HG03064 (cell line): Measurements from ENCODE around the gene GRID2.
"Not testable (repeated sequence)": the region's sequence is repeated elsewhere in the genome, so short reads cannot be mapped to it uniquely, and the experiment has no call there.

Source experiments
- ATAC-seq: cut with Tn5 transposase; IDR thresholded peaks from one replicate; pipeline ENCODE4 v1.9.1; 2021; ENCODE audit warnings: low read depth; ENCODE audit not compliant: unreplicated experiment

GRID2 gene

GRCh38 chr4:93366169-93366755 lies 1062.5 kb downstream of the GRID2 start:
- ATAC-seq, result not testable (repeated sequence)

GRCh38 chr4:93368968-93369367 lies 1065.2 kb downstream of the GRID2 start:
- ATAC-seq, result no peak

DNA sequence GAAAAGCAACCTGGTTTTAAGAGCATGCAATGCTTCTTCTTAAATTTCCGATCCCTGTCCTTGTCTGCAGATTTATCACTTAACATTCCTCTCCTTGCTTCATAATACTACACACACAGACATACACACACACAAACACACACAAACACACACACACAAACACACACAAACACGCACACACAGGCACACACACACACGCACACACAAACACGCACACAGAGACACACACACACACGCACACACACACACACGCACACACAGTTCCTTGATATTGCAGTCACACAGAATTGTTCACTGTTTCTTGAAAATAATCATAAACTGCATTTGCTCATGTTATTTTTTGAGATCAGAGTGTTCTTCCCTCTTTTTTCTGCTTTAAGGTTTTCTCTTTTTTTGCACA lies 1066.5 kb downstream of the GRID2 start:
- ATAC-seq, result no peak

DNA sequence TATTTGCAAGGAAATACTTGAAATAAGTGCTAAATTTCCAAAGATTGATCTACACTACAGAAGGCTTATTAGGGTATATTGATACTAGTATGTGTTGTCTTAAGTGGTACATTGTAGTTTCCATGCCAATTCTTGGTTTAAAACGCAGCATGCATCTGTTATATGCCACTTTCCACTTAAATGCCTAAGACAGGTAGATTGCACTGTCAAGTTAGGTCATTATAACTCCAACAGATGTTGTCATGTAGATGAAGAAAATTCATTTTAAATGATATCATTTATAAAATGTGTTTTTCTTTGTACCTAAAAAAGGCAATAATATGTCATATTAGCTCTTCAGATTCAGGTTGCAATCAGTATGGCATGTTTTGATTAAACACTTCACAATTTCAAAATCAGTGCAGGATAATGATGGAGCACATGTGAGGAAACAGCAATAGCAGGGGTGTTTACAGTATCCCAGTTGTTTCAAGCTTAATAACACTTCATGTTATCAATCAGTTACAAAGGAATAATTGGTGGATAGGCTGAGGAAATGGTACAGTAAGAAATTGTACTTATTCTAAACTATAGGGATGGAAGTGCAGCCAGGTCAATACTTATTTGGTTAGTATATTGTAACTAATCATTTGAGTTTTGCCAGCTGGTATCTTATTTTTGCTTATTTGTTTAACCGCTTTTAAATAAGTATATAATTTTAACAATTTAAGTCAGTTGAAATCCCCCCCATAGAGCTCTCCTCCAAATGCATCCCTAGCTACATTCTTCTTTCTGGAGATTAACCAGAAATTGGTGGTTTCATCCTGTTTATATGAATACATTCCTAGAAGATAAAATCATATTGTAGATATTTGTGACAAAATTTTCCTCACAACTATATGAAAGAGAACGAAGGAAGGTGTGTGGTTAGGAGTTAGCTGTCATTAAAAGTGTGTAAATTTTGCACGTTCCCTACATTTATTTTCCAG lies 1070.4 kb downstream of the GRID2 start:
- ATAC-seq, result no peak

GRCh38 chr4:93384241-93384640 lies 1080.5 kb downstream of the GRID2 start:
- no peak for ATAC-seq

GRCh38 chr4:93384887-93385286 lies 1081.1 kb downstream of the GRID2 start:
- ATAC-seq, result no peak

GRCh38 chr4:93394545-93395081 lies 1090.8 kb downstream of the GRID2 start:
- ATAC-seq, result no peak

DNA sequence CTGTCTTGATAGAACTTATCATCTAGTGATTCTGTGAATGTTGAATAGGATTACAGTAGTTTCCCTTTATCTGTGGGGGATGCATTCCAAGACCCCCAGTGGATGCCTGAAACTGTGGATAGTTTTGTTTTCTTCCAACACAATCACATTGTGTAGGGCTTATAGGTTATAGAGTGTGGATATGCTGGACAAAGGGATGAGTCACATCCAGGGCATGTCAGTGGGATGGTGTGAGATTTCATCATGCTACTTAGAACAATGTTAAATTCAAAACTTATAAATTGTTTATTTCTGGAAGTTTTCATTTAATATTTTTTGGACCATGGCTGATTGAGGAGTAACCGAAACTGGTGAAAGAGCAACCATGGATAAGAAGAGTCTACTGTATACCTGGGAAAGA lies 1092.5 kb downstream of the GRID2 start:
- no peak for ATAC-seq

DNA sequence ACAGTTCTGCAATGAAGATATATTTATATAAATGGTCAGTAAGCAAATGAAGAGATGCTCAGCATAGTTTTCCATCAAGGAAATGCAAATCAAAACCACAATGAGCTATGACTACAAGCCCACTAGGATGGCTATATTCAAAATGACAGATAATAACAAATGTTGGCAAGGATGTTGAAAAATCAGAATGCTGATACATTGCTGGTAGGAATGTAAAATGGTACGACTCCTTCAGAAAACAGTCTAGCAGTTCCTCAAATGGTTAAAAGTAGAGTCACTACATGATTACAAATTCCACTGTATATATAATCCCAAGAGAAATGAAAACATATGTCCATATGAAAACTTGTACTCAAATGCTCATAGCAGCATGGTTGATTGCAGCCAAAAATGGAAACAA lies 1099.8 kb downstream of the GRID2 start:
- ATAC-seq, result no peak

- ATAC-seq, result no peak
These were observed 1103.9 kb downstream of the GRID2 start for GRCh38 chr4:93407493-93408275.

DNA sequence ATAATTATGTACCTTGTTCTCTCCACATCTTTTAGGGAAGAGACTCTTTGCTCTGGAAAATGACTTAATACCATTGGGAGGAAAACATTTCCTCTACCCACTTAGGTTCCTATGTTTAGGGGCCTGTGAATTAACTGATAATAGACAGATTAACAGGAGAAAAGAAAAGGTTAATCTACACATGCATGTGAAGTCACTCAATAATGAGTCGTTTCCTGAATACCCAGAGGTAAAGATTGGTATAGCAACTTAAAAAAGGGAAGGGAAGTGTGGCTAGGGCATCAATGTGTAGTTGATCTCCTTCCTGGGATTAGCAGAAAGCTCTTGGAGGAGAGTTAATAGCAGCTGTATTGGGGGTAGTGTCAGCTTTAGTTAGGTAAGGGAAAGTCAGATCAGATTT lies 1105.3 kb downstream of the GRID2 start:
- no peak for ATAC-seq

GRCh38 chr4:93414041-93414550 lies 1110.3 kb downstream of the GRID2 start:
- no peak for ATAC-seq

DNA sequence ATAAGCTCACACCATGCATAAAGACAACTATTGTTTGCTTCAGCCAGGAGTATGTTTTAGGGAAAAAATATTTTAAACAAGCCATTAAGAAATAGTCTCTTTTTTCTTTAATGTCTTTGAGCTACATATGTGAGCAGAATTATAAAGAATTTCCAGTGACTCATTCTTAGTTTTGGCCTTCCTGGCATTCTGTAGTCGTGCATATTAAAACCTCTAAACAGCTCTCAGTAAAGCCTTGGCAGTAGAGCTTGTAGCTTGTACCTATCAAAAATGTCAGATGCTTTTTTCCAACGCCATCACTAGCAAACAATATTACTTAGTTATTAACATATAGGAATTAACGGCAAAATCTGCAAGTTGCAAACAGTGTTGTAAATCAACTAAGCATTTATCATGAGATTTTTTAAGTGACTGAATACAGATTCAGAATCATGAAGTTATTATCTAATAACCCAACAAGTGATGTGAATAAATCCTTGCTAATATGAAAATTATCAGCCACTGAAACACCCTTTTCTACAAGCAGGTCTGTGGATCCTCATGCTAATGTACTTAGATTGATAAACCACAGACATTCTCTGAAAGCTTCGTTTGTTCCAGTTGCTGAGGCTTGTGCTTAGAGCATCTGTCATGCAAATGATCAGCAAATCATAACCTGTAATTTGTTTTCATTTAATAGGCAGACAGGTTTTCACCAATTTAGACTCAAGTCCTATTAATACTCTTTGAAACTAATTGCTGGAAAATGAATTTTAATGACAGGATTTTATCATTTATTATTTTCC lies 1112.8 kb downstream of the GRID2 start:
- ATAC-seq, result no peak

DNA sequence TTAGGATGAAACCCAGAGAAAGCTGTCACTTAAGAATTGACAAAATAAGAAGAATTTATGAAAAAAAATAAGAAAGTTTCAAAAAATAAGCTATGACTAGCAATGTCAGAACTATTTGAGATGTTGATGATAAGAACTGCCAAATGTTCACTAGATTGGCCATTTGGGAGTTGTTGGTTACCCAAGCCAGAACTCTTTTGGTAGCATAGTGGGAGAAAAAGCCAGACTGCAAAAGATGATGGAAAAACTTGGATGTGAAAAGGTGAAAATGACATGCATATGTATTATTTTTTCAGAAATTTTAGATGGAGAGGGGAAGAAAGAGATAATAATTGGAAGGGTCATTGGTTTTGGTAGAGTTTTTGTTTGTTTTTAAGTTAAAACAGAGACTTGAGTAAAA lies 1127.6 kb downstream of the GRID2 start:
- ATAC-seq, result no peak

- no peak for ATAC-seq
These were observed 1130.1 kb downstream of the GRID2 start for GRCh38 chr4:93433840-93434239.

- ATAC-seq, result no peak
These were observed 1132.3 kb downstream of the GRID2 start for GRCh38 chr4:93436000-93436626.

DNA sequence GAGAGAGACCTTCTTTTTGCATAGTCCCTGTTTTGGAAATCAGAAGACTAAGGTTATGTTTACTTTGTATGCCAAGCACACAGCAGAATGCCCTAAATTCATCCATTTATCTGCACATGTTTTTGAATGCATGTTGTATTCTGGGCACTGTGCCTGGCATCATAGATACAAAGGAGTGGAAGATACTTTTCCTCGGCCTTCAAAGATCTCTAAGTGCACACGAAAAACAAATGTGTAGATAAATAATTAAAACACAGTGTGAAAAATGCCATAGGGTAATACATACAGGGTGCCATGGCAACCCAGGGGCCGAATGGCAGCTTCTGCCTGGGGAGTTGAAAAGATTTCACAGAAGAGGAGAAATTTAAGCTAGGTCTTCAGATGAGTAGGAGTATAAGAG lies 1134.2 kb downstream of the GRID2 start:
- no peak for ATAC-seq

DNA sequence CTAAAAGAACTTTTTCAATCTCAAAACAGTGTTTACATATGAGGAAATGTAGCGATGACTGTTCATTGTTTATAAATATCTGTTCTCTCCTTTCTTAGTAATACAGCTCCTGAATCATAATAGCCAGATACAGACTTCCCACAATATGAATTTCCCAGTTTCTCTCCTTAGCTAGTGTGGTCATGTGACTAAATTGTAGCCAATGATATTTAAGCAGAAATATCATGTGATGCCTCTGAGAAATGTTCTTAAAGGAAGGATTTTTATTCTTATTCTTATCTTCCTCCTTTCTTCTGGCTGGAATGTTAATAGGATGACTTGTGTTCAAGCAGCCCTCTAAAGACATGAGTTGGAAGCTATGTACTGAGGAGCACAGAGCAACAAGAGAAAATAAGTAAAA lies 1141.1 kb downstream of the GRID2 start:
- no peak for ATAC-seq

- ATAC-seq, result no peak
These were observed 1142.3 kb downstream of the GRID2 start for GRCh38 chr4:93446038-93446437.
